Stimulated activated CD4-positive, alpha-beta T cell treated with anti-CD3 and anti-CD28 coated beads, Interleukin-12 subunit alpha, Interleukin-12 subunit beta, amount 100 ng/mL, for 4 hours (primary cell): ENCODE measurements around the gene UQCC2.
A peak's percentile ranks its signal among the peaks of the same experiment; 100 is the strongest.

Source experiments
- DNase-seq: peaks from one replicate; pipeline ENCODE4 v3.0.0-alpha.2; 2020

UQCC2 gene

GRCh38 chr6:33670971-33671743 is 40.3 kb downstream of the UQCC2 start:
- DNase-seq, result no peak

GRCh38 chr6:33670086-33670660 is 41.3 kb downstream of the UQCC2 start:
- no peak for DNase-seq

- DNase-seq, result peak; percentile 48
These were observed 42.6 kb downstream of the UQCC2 start for GRCh38 chr6:33668914-33669313.

- DNase-seq, result no peak
These were observed 43.2 kb downstream of the UQCC2 start for GRCh38 chr6:33668328-33668727.

GRCh38 chr6:33667776-33668175 is 43.7 kb downstream of the UQCC2 start:
- DNase-seq, result no peak

GRCh38 chr6:33667072-33667471 is 44.4 kb downstream of the UQCC2 start:
- no peak for DNase-seq

GRCh38 chr6:33665957-33666356 is 45.5 kb downstream of the UQCC2 start:
- DNase-seq, result no peak

GRCh38 chr6:33664506-33665057 is 46.9 kb downstream of the UQCC2 start:
- DNase-seq, result no peak

- no peak for DNase-seq
These were observed 47.6 kb downstream of the UQCC2 start for GRCh38 chr6:33663727-33664449.

- DNase-seq, result no peak
These were observed 48.5 kb downstream of the UQCC2 start for GRCh38 chr6:33663028-33663427.

- no peak for DNase-seq
These were observed 49.2 kb downstream of the UQCC2 start for GRCh38 chr6:33662318-33662717.

GRCh38 chr6:33661106-33661838 is 50.2 kb downstream of the UQCC2 start:
- no peak for DNase-seq

- no peak for DNase-seq
These were observed 51.5 kb downstream of the UQCC2 start for GRCh38 chr6:33659986-33660385.

GRCh38 chr6:33658982-33659689 is 52.4 kb downstream of the UQCC2 start:
- DNase-seq, result no peak

GRCh38 chr6:33656844-33657243 is 54.7 kb downstream of the UQCC2 start:
- no peak for DNase-seq

- DNase-seq, result no peak
These were observed 56.5 kb downstream of the UQCC2 start for GRCh38 chr6:33654831-33655554.

GRCh38 chr6:33652002-33652401 is 59.5 kb downstream of the UQCC2 start:
- DNase-seq, result no peak

- DNase-seq, result no peak
These were observed 60.1 kb downstream of the UQCC2 start for GRCh38 chr6:33651403-33651802.
